ENCODE data around the gene PLA2G4C.

DNA sequence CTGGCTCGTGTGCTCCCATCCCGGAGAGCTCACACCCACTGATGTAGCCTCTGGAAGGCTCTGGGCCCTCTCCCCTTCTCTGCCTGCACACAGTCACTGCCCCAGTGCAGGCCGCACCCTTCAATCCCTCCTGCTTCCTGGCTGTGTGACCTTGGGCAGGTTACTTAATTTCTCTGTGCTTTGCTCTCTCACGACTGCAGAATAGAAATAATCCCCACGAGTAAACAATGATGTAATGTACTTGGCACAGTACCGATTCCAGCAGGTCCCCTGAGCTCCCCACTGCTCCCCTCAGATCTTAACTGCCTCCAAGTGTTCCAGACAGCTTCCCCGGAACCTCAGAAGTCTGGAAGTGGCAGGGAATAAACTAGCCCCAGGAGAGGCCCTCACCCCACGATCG is 43.4 kb upstream of the PLA2G4C start:
- TF ChIP-seq NRF1 (IDR thresholded peaks at IDR 0.05; ENCODE audit: low read depth, low read length), result no peak
- TF ChIP-seq, protein P1, sequence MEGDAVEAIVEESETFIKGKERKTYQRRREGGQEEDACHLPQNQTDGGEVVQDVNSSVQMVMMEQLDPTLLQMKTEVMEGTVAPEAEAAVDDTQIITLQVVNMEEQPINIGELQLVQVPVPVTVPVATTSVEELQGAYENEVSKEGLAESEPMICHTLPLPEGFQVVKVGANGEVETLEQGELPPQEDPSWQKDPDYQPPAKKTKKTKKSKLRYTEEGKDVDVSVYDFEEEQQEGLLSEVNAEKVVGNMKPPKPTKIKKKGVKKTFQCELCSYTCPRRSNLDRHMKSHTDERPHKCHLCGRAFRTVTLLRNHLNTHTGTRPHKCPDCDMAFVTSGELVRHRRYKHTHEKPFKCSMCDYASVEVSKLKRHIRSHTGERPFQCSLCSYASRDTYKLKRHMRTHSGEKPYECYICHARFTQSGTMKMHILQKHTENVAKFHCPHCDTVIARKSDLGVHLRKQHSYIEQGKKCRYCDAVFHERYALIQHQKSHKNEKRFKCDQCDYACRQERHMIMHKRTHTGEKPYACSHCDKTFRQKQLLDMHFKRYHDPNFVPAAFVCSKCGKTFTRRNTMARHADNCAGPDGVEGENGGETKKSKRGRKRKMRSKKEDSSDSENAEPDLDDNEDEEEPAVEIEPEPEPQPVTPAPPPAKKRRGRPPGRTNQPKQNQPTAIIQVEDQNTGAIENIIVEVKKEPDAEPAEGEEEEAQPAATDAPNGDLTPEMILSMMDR (IDR thresholded peaks at IDR 0.05; ENCODE audit: control extremely low read depth in 1 of 3, insufficient read depth in 1 of 3, low read depth in 1 of 3, low read length in 3 of 3), result no peak
- TF ChIP-seq POLR2A (IDR thresholded peaks at IDR 0.05; ENCODE audit: control extremely low read depth in 1 of 2, low read depth in 2 of 2, low read length in 2 of 2), result no peak
- TF ChIP-seq YY1 (IDR thresholded peaks at IDR 0.05; ENCODE audit: low read depth, low read length), result no peak
